Naive thymus-derived CD4-positive, alpha-beta T cell (primary cell): ENCODE measurements around the gene PKN2. TPM values are rescaled to one million over a fixed set of nuclear protein-coding genes. Genes with fewer than 3 reads are reported as not detected.

Experiments
- ATAC-seq: fragments of 150-1000 bp; cut with Tn5 transposase; 2 replicates; pipeline ENCODE4 v1.10.0; 2021; ENCODE audit warnings: mild to moderate bottlenecking, moderate library complexity
- CTCF ChIA-PET: fragments of 350-600 bp; sonication (Branson Sonifier 250); formaldehyde crosslinking; loops from one replicate; lab custom pipeline; 2021; ENCODE audit warnings: antibody characterized with exemption; lab: Charles Lee
- POLR2A ChIA-PET: fragments of 350-600 bp; sonication (Branson Sonifier 250); formaldehyde crosslinking; loops from one replicate; lab custom pipeline; 2021; ENCODE audit warnings: antibody characterized with exemption, inconsistent platforms; lab: Charles Lee
- DNase-seq, 9 donors: peaks; one replicate each; pipeline versions ENCODE4 v3.0.0 to v3.0.0-alpha.2; 2020 to 2022; ENCODE audit warnings: mixed read lengths in 1 of 9
- H3K27ac ChIP-seq: one replicate; pipeline ENCODE4 v1.7.0; 2013; ENCODE audit warnings: mild to moderate bottlenecking, low read depth, low read length, moderate library complexity
- H3K27me3 ChIP-seq, 2 donors: one replicate each; pipeline ENCODE4 v1.7.0; 2013; ENCODE audit warnings: low read length in 2 of 2, mild to moderate bottlenecking in 2 of 2, moderate library complexity in 2 of 2; ENCODE audit not compliant: control insufficient read depth in 2 of 2, insufficient read depth in 2 of 2
- H3K36me3 ChIP-seq, 3 experiments: 1 replicate in 2 of 3; 2 replicates in 1 of 3; pipeline ENCODE4 v1.7.0; 2013; ENCODE audit warnings: low read length in 3 of 3, mild to moderate bottlenecking in 3 of 3, moderate library complexity in 1 of 3; ENCODE audit not compliant: insufficient read depth in 3 of 3, control insufficient read depth in 2 of 3
- H3K4me1 ChIP-seq, 2 donors: one replicate each; pipeline ENCODE4 v1.7.0; 2013; ENCODE audit warnings: low read length in 2 of 2, mild to moderate bottlenecking in 2 of 2, moderate library complexity in 1 of 2; ENCODE audit not compliant: control insufficient read depth in 2 of 2, insufficient read depth in 2 of 2
- H3K4me3 ChIP-seq: 2 replicates; pipeline ENCODE4 v1.7.0; 2013; ENCODE audit warnings: mild to moderate bottlenecking, low read length
- H3K9me3 ChIP-seq, 3 experiments: 1 replicate in 2 of 3; 2 replicates in 1 of 3; pipeline ENCODE4 v1.7.0; 2013; ENCODE audit warnings: low read length in 3 of 3; ENCODE audit not compliant: control insufficient read depth in 2 of 3
- H3K27ac Mint-ChIP-seq, 9 donors: one replicate each; pipeline ENCODE4 v1.8.0; 2020 to 2022; ENCODE audit warnings: mixed read lengths in 9 of 9, mild to moderate bottlenecking in 8 of 9, moderate library complexity in 5 of 9, inconsistent platforms in 2 of 9
- H3K27me3 Mint-ChIP-seq, 5 donors: one replicate each; pipeline ENCODE4 v1.8.0; 2021 to 2022; ENCODE audit warnings: mixed read lengths in 5 of 5, mild to moderate bottlenecking in 1 of 5
- H3K36me3 Mint-ChIP-seq, 5 donors: one replicate each; pipeline ENCODE4 v1.8.0; 2020 to 2022; ENCODE audit warnings: mixed read lengths in 5 of 5, mild to moderate bottlenecking in 3 of 5, inconsistent platforms in 1 of 5
- H3K4me1 Mint-ChIP-seq, 7 donors: one replicate each; pipeline ENCODE4 v1.8.0; 2020 to 2022; ENCODE audit warnings: mixed read lengths in 7 of 7, mild to moderate bottlenecking in 3 of 7, inconsistent platforms in 1 of 7
- H3K4me3 Mint-ChIP-seq, 10 donors: one replicate each; pipeline ENCODE4 v1.8.0; 2020 to 2022; ENCODE audit warnings: mild to moderate bottlenecking in 10 of 10, mixed read lengths in 10 of 10, moderate library complexity in 6 of 10, inconsistent platforms in 2 of 10
- H3K9me3 Mint-ChIP-seq, 11 donors: one replicate each; pipeline ENCODE4 v1.8.0; 2020 to 2022; ENCODE audit warnings: mixed read lengths in 11 of 11, mild to moderate bottlenecking in 4 of 11, inconsistent platforms in 1 of 11, moderate library complexity in 1 of 11
- intact Hi-C, 2 donors: fragments of 100-400 bp; cut with micrococcal nuclease; formaldehyde crosslinking; loops; one replicate each; pipeline ENCODE4 v1.15.1; 2023
- polyA plus RNA-seq, 2 donors: library from polyadenylated mRNA; unstranded; fragments of 300-500 nt; fragmentation: Illumina TruSeq; gene quantifications; one replicate each; pipeline ENCODE4 v1.2.3, GENCODE V29; 2021
- total RNA-seq, 6 experiments: library from RNA in 5 of 6; stranded (reverse) in 5 of 6; gene quantifications; 1 replicate in 5 of 6; 2 replicates in 1 of 6; pipeline ENCODE4 v1.2.3 and lab custom pipeline; 2021 to 2026

The PKN2 gene
- total and polyA plus RNA-seq, 7 experiments from 2014 or later: 9.0 to 53.8 (median 44.2) TPM

GRCh38 chr1:88658419-88658818, 25.7 kb upstream of the PKN2 start:
- Histone ChIP-seq H3K4me3 (no peak overlapping the region), H3K9me3 (no peaks in the 10 kb centered on the region), H3K36me3 (no peaks in the 10 kb centered on the region), H3K4me1 (peaks cover 0 to 10% of the 10 kb centered on the region in 2 donors), H3K27me3 (no peaks in the 10 kb centered on the region), H3K27ac (no peak overlapping the region)
- ChIA-PET CTCF (interaction anchor here (0.6 to 4.1 kb wide), 4 partner anchors 25 to 798 kb away, joined by 4 to 15 read pairs (median 5); partner anchors contain the start of gene PKN2), POLR2A (interaction anchor here (4.0 kb wide), 1 partner anchor 26 kb away, joined by 21 read pairs; the partner anchor contains the start of gene PKN2)
- Mint-ChIP-seq H3K4me3 (no peak overlapping the region), H3K27ac (peak overlapping the region in 1 of 9 donors; percentile 3), H3K4me1 (peaks cover 11 to 42% (median 36%) of the 10 kb centered on the region in 7 donors), H3K27me3 (peaks cover 0 to 2% (median 0%) of the 10 kb centered on the region in 5 donors), H3K9me3 (no peaks in the 10 kb centered on the region), H3K36me3 (no peaks in the 10 kb centered on the region)
- intact Hi-C loops: loop anchor here (5.0 to 10.0 kb wide), 2 partner anchors 124 to 136 kb away; no protein-coding TSS in a partner anchor
- DNase-seq (no peak), ATAC-seq (no peak)

GRCh38 chr1:88659552-88659951, 24.5 kb upstream of the PKN2 start:
- H3K4me3 ChIP-seq: no peak overlapping the region
- POLR2A ChIA-PET: interaction anchor here (0.6 to 4.0 kb wide), 2 partner anchors 25 to 196 kb away, joined by 3 to 21 read pairs; partner anchors contain the start of gene PKN2
- Mint-ChIP-seq H3K4me1 (peaks cover 11 to 42% (median 36%) of the 10 kb centered on the region in 7 donors), H3K27ac (peak overlapping the region in 6 of 9 donors; percentile 8 to 93 (median 77)), H3K4me3 (peak overlapping the region in 4 of 10 donors; percentile 1 to 80 (median 28)), H3K27me3 (no peaks in the 10 kb centered on the region), H3K36me3 (no peaks in the 10 kb centered on the region), H3K9me3 (no peaks in the 10 kb centered on the region)
- H3K36me3 ChIP-seq: no peaks in the 10 kb centered on the region
- no peak overlapping the region for H3K27ac ChIP-seq
- peaks cover 0 to 10% of the 10 kb centered on the region in 2 donors for H3K4me1 ChIP-seq
- CTCF ChIA-PET: interaction anchor here (1.1 to 4.1 kb wide), 2 partner anchors 26 to 218 kb away, joined by 4 to 15 read pairs; no protein-coding TSS in a partner anchor
- ATAC-seq (no peak), DNase-seq (no peak)
- H3K9me3 ChIP-seq: no peaks in the 10 kb centered on the region
- no peaks in the 10 kb centered on the region for H3K27me3 ChIP-seq
- intact Hi-C loops: loop anchor here (5.0 to 10.0 kb wide), 2 partner anchors 123 to 135 kb away; no protein-coding TSS in a partner anchor

DNA sequence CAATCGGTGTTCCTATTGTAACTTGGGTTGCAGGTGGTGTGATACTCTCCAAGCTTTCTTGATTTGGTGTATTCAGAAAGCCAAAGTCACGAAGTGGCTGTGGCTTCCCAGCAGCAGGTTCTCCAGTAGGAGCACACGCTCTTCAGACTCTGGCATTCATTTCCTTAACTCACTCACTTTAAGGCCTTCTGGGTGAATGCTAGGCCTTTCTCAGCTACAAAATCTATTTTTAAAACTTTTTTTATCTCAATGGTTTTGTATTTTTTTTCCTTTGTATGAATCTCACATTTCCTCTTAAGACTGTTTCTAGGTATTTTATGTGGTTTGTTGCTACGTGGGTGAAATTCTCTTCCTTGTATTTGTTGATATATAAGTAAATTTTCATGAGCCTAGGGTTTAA, 22.9 kb upstream of the PKN2 start:
- Histone ChIP-seq H3K36me3 (no peaks in the 10 kb centered on the region), H3K9me3 (no peaks in the 10 kb centered on the region), H3K4me3 (peak overlapping the region; percentile 31), H3K27ac (peak overlapping the region; percentile 56), H3K4me1 (peaks cover 0 to 10% of the 10 kb centered on the region in 2 donors), H3K27me3 (no peaks in the 10 kb centered on the region)
- H3K27ac Mint-ChIP-seq: peak overlapping the region; percentile 65 to 94 (median 81)
- H3K9me3 Mint-ChIP-seq: no peaks in the 10 kb centered on the region
- CTCF ChIA-PET: interaction anchor here (4.1 kb wide), 1 partner anchor 216 kb away, joined by 15 read pairs; no protein-coding TSS in a partner anchor
- DNase-seq (peak in 6 of 9 donors; percentile 12 to 55 (median 41)), ATAC-seq (peak; percentile 57)
- H3K27me3 Mint-ChIP-seq: no peaks in the 10 kb centered on the region
- peaks cover 11 to 42% (median 36%) of the 10 kb centered on the region in 7 donors for H3K4me1 Mint-ChIP-seq
- H3K36me3 Mint-ChIP-seq: no peaks in the 10 kb centered on the region
- POLR2A ChIA-PET: interaction anchor here (4.0 kb wide), 1 partner anchor 23 kb away, joined by 21 read pairs; the partner anchor contains the start of gene PKN2
- intact Hi-C loops: loop anchor here in 1 of 2 donors (1.0 kb wide), 1 partner anchor 23 kb away; the partner anchor contains the start of gene PKN2
- H3K4me3 Mint-ChIP-seq: peak overlapping the region; percentile 38 to 85 (median 72)

DNA sequence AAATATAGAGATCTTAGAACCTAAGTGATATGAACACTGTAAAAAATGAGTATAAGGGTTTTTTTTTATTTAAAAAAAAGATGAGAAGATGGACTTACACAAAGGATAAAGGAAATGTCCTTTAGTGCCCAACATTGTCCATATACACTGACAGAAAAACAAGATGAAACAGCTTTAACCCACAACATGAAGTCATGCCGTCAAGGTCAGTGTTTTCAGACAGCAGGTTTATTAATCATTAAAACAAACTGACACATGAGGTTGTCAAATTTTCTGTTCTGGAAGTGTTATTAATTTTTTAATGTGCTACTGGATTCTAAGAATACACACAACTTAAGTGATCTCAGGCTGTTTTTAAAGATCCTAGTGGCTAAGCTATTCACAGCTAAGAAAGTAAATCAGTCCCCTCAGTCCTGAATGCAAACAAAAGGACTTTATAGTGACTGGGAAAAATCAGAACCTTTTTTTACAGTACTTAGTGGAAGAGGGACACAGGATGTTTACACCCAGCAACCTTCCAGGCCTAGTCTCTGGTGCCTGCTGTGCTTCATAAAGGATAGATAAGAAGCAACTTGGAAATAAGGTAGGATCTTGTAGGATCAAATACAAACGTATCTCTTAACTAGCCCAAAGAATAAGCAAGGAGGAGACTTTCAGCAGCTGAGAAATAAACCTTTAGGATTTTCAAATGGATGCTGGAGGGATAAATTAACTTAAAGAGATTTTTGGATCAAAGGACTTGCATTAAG, 21.9 kb upstream of the PKN2 start:
- Histone ChIP-seq H3K9me3 (no peaks in the 10 kb centered on the region), H3K27me3 (no peaks in the 10 kb centered on the region), H3K27ac (peak overlapping the region; percentile 56), H3K4me3 (no peak overlapping the region), H3K4me1 (peaks cover 0 to 10% of the 10 kb centered on the region in 2 donors), H3K36me3 (no peaks in the 10 kb centered on the region)
- Mint-ChIP-seq H3K4me1 (peaks cover 11 to 42% (median 36%) of the 10 kb centered on the region in 7 donors), H3K27me3 (no peaks in the 10 kb centered on the region), H3K27ac (peak overlapping the region in 8 of 9 donors; percentile 65 to 94 (median 82)), H3K4me3 (peak overlapping the region in 7 of 10 donors; percentile 12 to 85 (median 74)), H3K36me3 (no peaks in the 10 kb centered on the region), H3K9me3 (no peaks in the 10 kb centered on the region)
- ATAC-seq (no peak), DNase-seq (no peak)
- ChIA-PET POLR2A (no interaction called here), CTCF (no interaction called here)
- intact Hi-C loops: loop anchor here in 1 of 2 donors (1.0 kb wide), 1 partner anchor 22 kb away; the partner anchor contains the start of gene PKN2

DNA sequence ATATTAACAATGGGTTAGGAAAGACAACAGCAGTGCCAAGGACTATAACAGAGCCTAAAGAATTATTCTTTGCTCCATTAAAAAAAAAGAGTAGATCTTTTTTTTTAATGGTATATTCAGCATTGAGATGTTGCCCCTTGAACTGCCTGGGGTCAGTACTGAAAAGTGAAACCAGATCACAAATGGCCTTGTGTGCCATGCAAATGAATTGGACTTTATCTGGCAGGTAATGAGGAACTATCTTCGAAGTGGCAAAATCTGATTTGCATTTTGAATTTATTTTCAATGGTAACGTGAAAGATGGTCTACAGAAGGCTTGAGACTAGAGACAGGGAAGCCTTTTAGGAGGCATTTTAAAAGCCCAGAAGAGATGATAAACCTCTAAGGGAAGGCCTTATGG, 21.4 kb upstream of the PKN2 start:
- intact Hi-C loops: no loop called here
- peaks cover 11 to 42% (median 36%) of the 10 kb centered on the region in 7 donors for H3K4me1 Mint-ChIP-seq
- POLR2A ChIA-PET: no interaction called here

DNA sequence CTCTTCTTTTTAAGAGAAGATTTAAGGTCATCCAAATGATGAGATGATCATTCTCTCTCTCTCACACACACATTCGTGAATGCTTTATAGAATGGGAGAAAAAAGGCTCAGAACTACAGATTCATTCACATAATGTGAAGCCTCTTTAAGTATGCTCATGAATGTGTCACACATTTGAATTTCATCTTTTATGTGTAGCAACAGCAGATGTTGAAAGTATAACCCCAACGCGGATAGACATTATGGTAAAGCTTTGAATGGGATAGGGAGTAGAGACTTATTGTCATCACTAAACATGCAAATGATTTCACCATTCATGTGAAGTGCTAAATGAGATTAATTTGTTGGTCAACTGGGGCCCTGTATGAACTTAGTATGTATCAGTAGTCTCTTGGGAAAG, 15.7 kb upstream of the PKN2 start:
- H3K27ac Mint-ChIP-seq: peak overlapping the region in 1 of 9 donors; percentile 2
- Histone ChIP-seq H3K4me1 (no peaks in the 10 kb centered on the region), H3K36me3 (no peaks in the 10 kb centered on the region), H3K9me3 (no peaks in the 10 kb centered on the region), H3K27me3 (no peaks in the 10 kb centered on the region), H3K27ac (no peak overlapping the region), H3K4me3 (no peak overlapping the region)
- DNase-seq: no peak
- peaks cover 0 to 34% (median 0%) of the 10 kb centered on the region in 5 donors for H3K27me3 Mint-ChIP-seq
- H3K4me1 Mint-ChIP-seq: no peaks in the 10 kb centered on the region
- intact Hi-C loops: no loop called here
- no peak for ATAC-seq
- CTCF ChIA-PET: no interaction called here
- H3K36me3 Mint-ChIP-seq: no peaks in the 10 kb centered on the region
- no peaks in the 10 kb centered on the region for H3K9me3 Mint-ChIP-seq
- H3K4me3 Mint-ChIP-seq: no peak overlapping the region
- POLR2A ChIA-PET: no interaction called here

More for the DNA sequence above, 21.4 kb upstream of the PKN2 start:
- Histone ChIP-seq H3K36me3 (no peaks in the 10 kb centered on the region), H3K4me1 (peaks cover 0 to 10% of the 10 kb centered on the region in 2 donors), H3K9me3 (no peaks in the 10 kb centered on the region), H3K27ac (no peak overlapping the region), H3K27me3 (no peaks in the 10 kb centered on the region), H3K4me3 (no peak overlapping the region)
- H3K27me3 Mint-ChIP-seq: peaks cover 0 to under 1% (median 0%) of the 10 kb centered on the region in 5 donors
- CTCF ChIA-PET: no interaction called here
- no peaks in the 10 kb centered on the region for H3K36me3 Mint-ChIP-seq
- DNase-seq: no peak
- H3K27ac Mint-ChIP-seq: peak overlapping the region in 6 of 9 donors; percentile 8 to 85 (median 26)
- no peaks in the 10 kb centered on the region for H3K9me3 Mint-ChIP-seq
- H3K4me3 Mint-ChIP-seq: no peak overlapping the region
- no peak for ATAC-seq
